Measurements from ENCODE around the gene MIDN.
A peak's percentile ranks its signal among the peaks of the same experiment; 100 is the strongest.

Gene MIDN

GRCh38 chr19:1275976-1276627, 27.7 kb downstream of the MIDN start (continued):
- no peak for TF ChIP-seq ZNF639 (tag by site-specific recombination; IDR thresholded peaks at IDR 0.05)
- TF ChIP-seq ZNF776 (tag by site-specific recombination; IDR thresholded peaks at IDR 0.05; ENCODE audit: borderline replicate concordance) = no peak
- TF ChIP-seq ZNF571 (tag by site-specific recombination; IDR thresholded peaks at IDR 0.05) = no peak
- no peak; the same call in 1 of the 2 replicates for TF ChIP-seq ZNF366 (tag by site-specific recombination; conservative IDR thresholded peaks at IDR 0.05)
- peak; percentile 47; the same call in 1 of the 2 replicates for TF ChIP-seq SP2 (tag by site-specific recombination; IDR thresholded peaks at IDR 0.05)
- no peak for TF ChIP-seq ZNF292 (tag by site-specific recombination; IDR thresholded peaks at IDR 0.05; ENCODE audit: borderline replicate concordance, low read depth)
- no peak for TF ChIP-seq ZNF214 (tag by site-specific recombination; IDR thresholded peaks at IDR 0.05; ENCODE audit: borderline replicate concordance)
- TF ChIP-seq, protein P1, sequence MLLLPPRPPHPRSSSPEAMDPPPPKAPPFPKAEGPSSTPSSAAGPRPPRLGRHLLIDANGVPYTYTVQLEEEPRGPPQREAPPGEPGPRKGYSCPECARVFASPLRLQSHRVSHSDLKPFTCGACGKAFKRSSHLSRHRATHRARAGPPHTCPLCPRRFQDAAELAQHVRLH (tag by site-specific recombination; IDR thresholded peaks at IDR 0.05) = no peak
- no peak; the same call in 1 of the 2 replicates for TF ChIP-seq ZNF324 (tag by site-specific recombination; IDR thresholded peaks at IDR 0.05)
- TF ChIP-seq ZFP3 (tag by site-specific recombination; IDR thresholded peaks at IDR 0.05; ENCODE audit: low read depth) = no peak
- no peak for TF ChIP-seq ZNF560 (tag by site-specific recombination; IDR thresholded peaks at IDR 0.05; ENCODE audit: borderline replicate concordance)
- TF ChIP-seq ZNF341 (tag by site-specific recombination; IDR thresholded peaks at IDR 0.05; ENCODE audit: low read depth) = no peak
- TF ChIP-seq FEZF1 (tag by site-specific recombination; IDR thresholded peaks at IDR 0.05) = no peak
- no peak for TF ChIP-seq ZNF311 (tag by site-specific recombination; IDR thresholded peaks at IDR 0.05; ENCODE audit: borderline replicate concordance)
- no peak for TF ChIP-seq ZFP37 (tag by site-specific recombination; IDR thresholded peaks at IDR 0.05)
- no peak for TF ChIP-seq RBAK (tag by site-specific recombination; IDR thresholded peaks at IDR 0.05)
- TF ChIP-seq ZNF404 (tag by site-specific recombination; IDR thresholded peaks at IDR 0.05) = no peak
- TF ChIP-seq ZNF302 (tag by site-specific recombination; IDR thresholded peaks at IDR 0.05; ENCODE audit: low read depth) = no peak
- TF ChIP-seq, protein P2, sequence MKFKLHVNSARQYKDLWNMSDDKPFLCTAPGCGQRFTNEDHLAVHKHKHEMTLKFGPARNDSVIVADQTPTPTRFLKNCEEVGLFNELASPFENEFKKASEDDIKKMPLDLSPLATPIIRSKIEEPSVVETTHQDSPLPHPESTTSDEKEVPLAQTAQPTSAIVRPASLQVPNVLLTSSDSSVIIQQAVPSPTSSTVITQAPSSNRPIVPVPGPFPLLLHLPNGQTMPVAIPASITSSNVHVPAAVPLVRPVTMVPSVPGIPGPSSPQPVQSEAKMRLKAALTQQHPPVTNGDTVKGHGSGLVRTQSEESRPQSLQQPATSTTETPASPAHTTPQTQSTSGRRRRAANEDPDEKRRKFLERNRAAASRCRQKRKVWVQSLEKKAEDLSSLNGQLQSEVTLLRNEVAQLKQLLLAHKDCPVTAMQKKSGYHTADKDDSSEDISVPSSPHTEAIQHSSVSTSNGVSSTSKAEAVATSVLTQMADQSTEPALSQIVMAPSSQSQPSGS (tag by site-specific recombination; IDR thresholded peaks at IDR 0.05; ENCODE audit: low read depth) = no peak
- peak; percentile 81 for TF ChIP-seq ZBTB7A (tag by site-specific recombination; IDR thresholded peaks at IDR 0.05; ENCODE audit: low read depth)
- no peak for TF ChIP-seq ZNF2 (tag by site-specific recombination; IDR thresholded peaks at IDR 0.05)
- 0 out of 2 replicates have a peak, but pooled peaks have one; percentile 47 for TF ChIP-seq BCL11A (tag by site-specific recombination; IDR thresholded peaks at IDR 0.05; ENCODE audit: low read depth)
- peak; percentile 92; the same call in 1 of the 2 replicates for TF ChIP-seq KLF16 (tag by site-specific recombination; IDR thresholded peaks at IDR 0.05)
- TF ChIP-seq ZNF629 (tag by site-specific recombination; IDR thresholded peaks at IDR 0.05) = peak; percentile 28; the same call in 1 of the 2 replicates
- no peak for TF ChIP-seq ZNF530 (tag by site-specific recombination; IDR thresholded peaks at IDR 0.05; ENCODE audit: low read depth)
- no peak for TF ChIP-seq ZNF660 (tag by site-specific recombination; IDR thresholded peaks at IDR 0.05)
- no peak for TF ChIP-seq ZNF48 (tag by site-specific recombination; IDR thresholded peaks at IDR 0.05)
- TF ChIP-seq ZNF548 (tag by site-specific recombination; IDR thresholded peaks at IDR 0.05) = no peak
- TF ChIP-seq ZBTB44 (tag by site-specific recombination; IDR thresholded peaks at IDR 0.05) = no peak
- peak; percentile 86 for TF ChIP-seq SP3 (tag by site-specific recombination; IDR thresholded peaks at IDR 0.05)
- TF ChIP-seq, protein P3, sequence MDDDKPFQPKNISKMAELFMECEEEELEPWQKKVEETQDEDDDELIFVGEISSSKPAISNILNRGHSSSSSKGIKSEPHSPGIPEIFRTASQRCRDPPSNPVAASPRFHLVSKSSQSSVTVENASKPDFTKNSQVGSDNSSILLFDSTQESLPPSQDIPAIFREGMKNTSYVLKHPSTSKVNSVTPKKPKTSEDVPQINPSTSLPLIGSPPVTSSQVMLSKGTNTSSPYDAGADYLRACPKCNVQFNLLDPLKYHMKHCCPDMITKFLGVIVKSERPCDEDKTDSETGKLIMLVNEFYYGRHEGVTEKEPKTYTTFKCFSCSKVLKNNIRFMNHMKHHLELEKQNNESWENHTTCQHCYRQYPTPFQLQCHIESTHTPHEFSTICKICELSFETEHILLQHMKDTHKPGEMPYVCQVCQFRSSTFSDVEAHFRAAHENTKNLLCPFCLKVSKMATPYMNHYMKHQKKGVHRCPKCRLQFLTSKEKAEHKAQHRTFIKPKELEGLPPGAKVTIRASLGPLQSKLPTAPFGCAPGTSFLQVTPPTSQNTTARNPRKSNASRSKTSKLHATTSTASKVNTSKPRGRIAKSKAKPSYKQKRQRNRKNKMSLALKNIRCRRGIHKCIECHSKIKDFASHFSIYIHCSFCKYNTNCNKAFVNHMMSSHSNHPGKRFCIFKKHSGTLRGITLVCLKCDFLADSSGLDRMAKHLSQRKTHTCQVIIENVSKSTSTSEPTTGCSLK (tag by site-specific recombination; IDR thresholded peaks at IDR 0.05) = no peak
